Ectodermal cell (in vitro differentiated cells): ENCODE data around the gene CCSER1.
"Not testable (repeated sequence)": the region's sequence is repeated elsewhere in the genome, so short reads cannot be mapped to it uniquely, and the experiment has no call there.

Source experiments
- H3K27ac ChIP-seq: 2 replicates; pipeline ENCODE4 v1.7.0; 2013; ENCODE audit warnings: mild to moderate bottlenecking, low read depth, low read length; ENCODE audit not compliant: insufficient read depth, poor library complexity, severe bottlenecking
- H3K27me3 ChIP-seq: 2 replicates; pipeline ENCODE4 v1.7.0; 2013; ENCODE audit warnings: mild to moderate bottlenecking, low read length; ENCODE audit not compliant: insufficient read depth, control insufficient read depth, poor library complexity, severe bottlenecking
- H3K36me3 ChIP-seq: one replicate; pipeline ENCODE4 v1.7.0; 2013; ENCODE audit warnings: low read length; ENCODE audit not compliant: control insufficient read depth, insufficient read depth
- H3K4me1 ChIP-seq: one replicate; pipeline ENCODE4 v1.7.0; 2013; ENCODE audit warnings: low read length; ENCODE audit not compliant: control insufficient read depth, insufficient read depth
- H3K4me3 ChIP-seq: 2 replicates; pipeline ENCODE4 v1.7.0; 2013; ENCODE audit warnings: low read depth, low read length, control low read depth; ENCODE audit not compliant: insufficient read depth
- H3K9me3 ChIP-seq: 2 replicates; pipeline ENCODE4 v1.7.0; 2013; ENCODE audit warnings: mild to moderate bottlenecking, low read length, moderate library complexity; ENCODE audit not compliant: control insufficient read depth
- WGBS, 2 experiments: methylation state at CpG; one replicate each; pipeline ENCODE4 v1.1.7; 2013; ENCODE audit warnings: missing lambda C conversion rate in 2 of 2; 5-methylcytosine and 5-hydroxymethylcytosine counted together

The CCSER1 gene

GRCh38 chr4:90648311-90648710 is 521.1 kb downstream of the CCSER1 start:
- Histone ChIP-seq H3K27ac (no peak overlapping the region), H3K4me1 (no peaks in the 10 kb centered on the region)

GRCh38 chr4:90648791-90649190 is 521.6 kb downstream of the CCSER1 start:
- Histone ChIP-seq H3K4me1 (no peaks in the 10 kb centered on the region), H3K36me3 (no peaks in the 10 kb centered on the region), H3K4me3 (no peak overlapping the region), H3K27ac (no peak overlapping the region), H3K27me3 (no peaks in the 10 kb centered on the region), H3K9me3 (no peaks in the 10 kb centered on the region)
- 93 to 97% methylated on average over 2 of the region's 2 CpGs for WGBS, 2 experiments

More at GRCh38 chr4:90648311-90648710, 521.1 kb downstream of the CCSER1 start:
- Histone ChIP-seq H3K9me3 (no peaks in the 10 kb centered on the region), H3K36me3 (no peaks in the 10 kb centered on the region), H3K27me3 (no peaks in the 10 kb centered on the region), H3K4me3 (no peak overlapping the region)

- Histone ChIP-seq H3K4me3 (no peak overlapping the region), H3K27me3 (no peaks in the 10 kb centered on the region), H3K4me1 (no peaks in the 10 kb centered on the region), H3K27ac (no peak overlapping the region), H3K9me3 (peaks cover 3% of the 10 kb centered on the region), H3K36me3 (no peaks in the 10 kb centered on the region)
- WGBS, 2 experiments = 90 to 100% methylated on average over 2 to 3 of the region's 3 CpGs
These were observed 533.5 kb downstream of the CCSER1 start for GRCh38 chr4:90660672-90661071.

GRCh38 chr4:90670183-90670582 is 543.0 kb downstream of the CCSER1 start:
- Histone ChIP-seq H3K4me1 (no peaks in the 10 kb centered on the region), H3K27ac (no peak overlapping the region), H3K27me3 (no peaks in the 10 kb centered on the region), H3K9me3 (no peaks in the 10 kb centered on the region), H3K4me3 (no peak overlapping the region), H3K36me3 (no peaks in the 10 kb centered on the region)
- WGBS, 2 experiments = 83 to 89% methylated on average over 4 of the region's 4 CpGs

- Histone ChIP-seq H3K27ac (no peak overlapping the region), H3K27me3 (no peaks in the 10 kb centered on the region), H3K4me3 (no peak overlapping the region), H3K4me1 (no peaks in the 10 kb centered on the region), H3K9me3 (no peaks in the 10 kb centered on the region), H3K36me3 (no peaks in the 10 kb centered on the region)
- WGBS, 2 experiments = 72 to 82% methylated on average over 1 of the region's 1 CpG
These were observed 562.5 kb downstream of the CCSER1 start for GRCh38 chr4:90689739-90690138.

- H3K36me3 ChIP-seq = no peaks in the 10 kb centered on the region
- H3K4me3 ChIP-seq = no peak overlapping the region
- no peaks in the 10 kb centered on the region for H3K4me1 ChIP-seq
- no peaks in the 10 kb centered on the region for H3K27me3 ChIP-seq
- H3K27ac ChIP-seq = no peak overlapping the region
- no peaks in the 10 kb centered on the region for H3K9me3 ChIP-seq
These were observed 568.2 kb downstream of the CCSER1 start for GRCh38 chr4:90695411-90695810.

- not testable (repeated sequence) for H3K27me3 ChIP-seq, H3K36me3 ChIP-seq, H3K27ac ChIP-seq, H3K9me3 ChIP-seq, H3K4me1 ChIP-seq, H3K4me3 ChIP-seq
- WGBS, 2 experiments = 92% methylated on average over 6 of the region's 6 CpGs
These were observed 578.3 kb downstream of the CCSER1 start for GRCh38 chr4:90705501-90705900.

- Histone ChIP-seq H3K36me3 (no peaks in the 10 kb centered on the region), H3K4me1 (no peaks in the 10 kb centered on the region), H3K27me3 (no peaks in the 10 kb centered on the region), H3K9me3 (no peaks in the 10 kb centered on the region), H3K27ac (no peak overlapping the region), H3K4me3 (no peak overlapping the region)
- WGBS, 2 experiments = 100% methylated on average over 1 of the region's 1 CpG; no CpG with 5 or more reads in 1 of the 2 experiments
These were observed 588.0 kb downstream of the CCSER1 start for GRCh38 chr4:90715242-90715641.

GRCh38 chr4:90718931-90719330 is 591.7 kb downstream of the CCSER1 start:
- Histone ChIP-seq H3K27me3 (no peaks in the 10 kb centered on the region), H3K9me3 (no peaks in the 10 kb centered on the region), H3K27ac (no peak overlapping the region), H3K4me3 (no peak overlapping the region), H3K4me1 (no peaks in the 10 kb centered on the region), H3K36me3 (no peaks in the 10 kb centered on the region)
- 94 to 95% methylated on average over 10 of the region's 10 CpGs for WGBS, 2 experiments

- no peaks in the 10 kb centered on the region for H3K27me3 ChIP-seq
- H3K9me3 ChIP-seq = no peaks in the 10 kb centered on the region
- no peak overlapping the region for H3K27ac ChIP-seq
- H3K4me3 ChIP-seq = no peak overlapping the region
- no peaks in the 10 kb centered on the region for H3K36me3 ChIP-seq
- no peaks in the 10 kb centered on the region for H3K4me1 ChIP-seq
These were observed 600.7 kb downstream of the CCSER1 start for GRCh38 chr4:90727938-90728337.

GRCh38 chr4:90730752-90731151 is 603.6 kb downstream of the CCSER1 start:
- Histone ChIP-seq H3K4me1 (no peaks in the 10 kb centered on the region), H3K4me3 (no peak overlapping the region), H3K36me3 (no peaks in the 10 kb centered on the region), H3K9me3 (peaks cover 2% of the 10 kb centered on the region), H3K27me3 (no peaks in the 10 kb centered on the region), H3K27ac (no peak overlapping the region)
- WGBS, 2 experiments = 100% methylated on average over 1 of the region's 1 CpG
